Activated CD4-positive, alpha-beta T cell treated with anti-CD3 and anti-CD28 coated beads, Interleukin-2, amount 50 U/mL, for 1 hour (primary cell): ENCODE data around the gene COX4I1.
A peak's percentile ranks its signal among the peaks of the same experiment; 100 is the strongest.

Experiments
- DNase-seq: peaks from one replicate; pipeline ENCODE4 v3.0.0-alpha.2; 2020

Gene COX4I1

GRCh38 chr16:85768199-85768598 is 31.3 kb upstream of the COX4I1 start:
- DNase-seq = no peak

GRCh38 chr16:85770741-85771140 is 28.8 kb upstream of the COX4I1 start:
- no peak for DNase-seq

- no peak for DNase-seq
Observed at GRCh38 chr16:85773044-85773443, 26.5 kb upstream of the COX4I1 start.

- DNase-seq = no peak
Observed at GRCh38 chr16:85774136-85774535, 25.4 kb upstream of the COX4I1 start.

- no peak for DNase-seq
Observed at GRCh38 chr16:85774811-85775210, 24.7 kb upstream of the COX4I1 start.

- DNase-seq = no peak
Observed at GRCh38 chr16:85777583-85778310, 21.7 kb upstream of the COX4I1 start.

GRCh38 chr16:85778873-85779272 is 20.6 kb upstream of the COX4I1 start:
- no peak for DNase-seq

GRCh38 chr16:85780281-85780680 is 19.2 kb upstream of the COX4I1 start:
- DNase-seq = no peak

GRCh38 chr16:85781156-85781555 is 18.3 kb upstream of the COX4I1 start:
- no peak for DNase-seq

- DNase-seq = no peak
Observed at GRCh38 chr16:85781695-85782370, 17.7 kb upstream of the COX4I1 start.

- no peak for DNase-seq
Observed at GRCh38 chr16:85782451-85782850, 17.0 kb upstream of the COX4I1 start.

GRCh38 chr16:85783441-85783840 is 16.1 kb upstream of the COX4I1 start:
- no peak for DNase-seq

GRCh38 chr16:85784813-85785212 is 14.7 kb upstream of the COX4I1 start:
- DNase-seq = no peak

GRCh38 chr16:85785927-85786326 is 13.6 kb upstream of the COX4I1 start:
- no peak for DNase-seq

- DNase-seq = no peak
Observed at GRCh38 chr16:85788819-85789218, 10.7 kb upstream of the COX4I1 start.

- no peak for DNase-seq
Observed at GRCh38 chr16:85789773-85790172, 9.7 kb upstream of the COX4I1 start.

- no peak for DNase-seq
Observed at GRCh38 chr16:85793662-85794298, 5.7 kb upstream of the COX4I1 start.

- no peak for DNase-seq
Observed at GRCh38 chr16:85794696-85795095, 4.8 kb upstream of the COX4I1 start.

GRCh38 chr16:85796152-85796551 is 3.3 kb upstream of the COX4I1 start:
- no peak for DNase-seq

- DNase-seq = no peak
Observed at GRCh38 chr16:85796599-85796998, 2.9 kb upstream of the COX4I1 start.

GRCh38 chr16:85798283-85798776 is 1.2 kb upstream of the COX4I1 start:
- no peak for DNase-seq

- no peak for DNase-seq
Observed at GRCh38 chr16:85798901-85799496, 496 bp upstream of the COX4I1 start.

- peak; percentile 43 for DNase-seq
Observed at GRCh38 chr16:85800321-85800669, 800 bp downstream of the COX4I1 start.

- no peak for DNase-seq
Observed at GRCh38 chr16:85803570-85803969, 4.1 kb downstream of the COX4I1 start.
